SK-N-SH (cell line): ENCODE data around the gene EVX1.

Experiments
- EZH2phosphoT487 ChIP-seq: fragments of 200-600 bp; sonication (generic); IDR thresholded peaks from 2 replicates; pipeline ENCODE4 v1.6.1; 2017; ENCODE audit warnings: low read depth, mixed run types, mild to moderate bottlenecking, antibody characterized with exemption, moderate library complexity, borderline replicate concordance
- JUND ChIP-seq: IDR thresholded peaks from 2 replicates; pipeline ENCODE4 v1.4.0; 2012
- MXI1 ChIP-seq: IDR thresholded peaks from 2 replicates; pipeline ENCODE4 v1.6.1; 2012; ENCODE audit warnings: mild to moderate bottlenecking, low read depth, low read length, improper control_type of control experiment
- PBX3 ChIP-seq: IDR thresholded peaks from 2 replicates; pipeline ENCODE4; 2012
- USF2 ChIP-seq: fragments of 150-350 bp; IDR thresholded peaks from 2 replicates; pipeline ENCODE4 v1.6.1; 2017; ENCODE audit warnings: antibody characterized with exemption, low read length, low read depth, borderline replicate concordance
- TF ChIP-seq, protein P1 (sequence below): fragments of 200-600 bp; sonication (generic); IDR thresholded peaks from 2 replicates; pipeline ENCODE4 v1.6.1; 2017; ENCODE audit warnings: antibody characterized with exemption, mild to moderate bottlenecking, moderate library complexity
- TF ChIP-seq, protein P2 (sequence below): IDR thresholded peaks from 2 replicates; pipeline ENCODE4 v1.4.0; 2012; ENCODE audit warnings: low read depth, borderline replicate concordance

DNA sequence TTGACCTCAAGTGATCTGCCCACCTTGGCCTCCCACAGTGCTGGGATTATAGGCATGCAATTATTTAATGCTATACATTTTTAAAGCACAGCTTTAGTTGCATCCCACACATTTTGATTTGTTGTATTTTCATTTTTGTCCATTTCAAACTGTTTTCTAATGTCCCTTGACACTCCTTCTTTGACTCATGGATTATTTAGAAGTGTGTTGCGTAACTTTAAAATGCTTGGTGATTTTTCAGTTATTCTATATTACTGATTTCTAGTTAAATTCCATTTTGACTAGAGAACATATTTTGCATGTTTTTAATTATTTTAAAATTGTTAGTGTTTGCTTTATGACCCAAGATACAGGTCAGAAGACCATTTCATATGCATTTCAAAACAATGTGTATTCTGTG is 28.8 kb downstream of the EVX1 start:
- no peak for TF ChIP-seq JUND
- TF ChIP-seq, protein P1, sequence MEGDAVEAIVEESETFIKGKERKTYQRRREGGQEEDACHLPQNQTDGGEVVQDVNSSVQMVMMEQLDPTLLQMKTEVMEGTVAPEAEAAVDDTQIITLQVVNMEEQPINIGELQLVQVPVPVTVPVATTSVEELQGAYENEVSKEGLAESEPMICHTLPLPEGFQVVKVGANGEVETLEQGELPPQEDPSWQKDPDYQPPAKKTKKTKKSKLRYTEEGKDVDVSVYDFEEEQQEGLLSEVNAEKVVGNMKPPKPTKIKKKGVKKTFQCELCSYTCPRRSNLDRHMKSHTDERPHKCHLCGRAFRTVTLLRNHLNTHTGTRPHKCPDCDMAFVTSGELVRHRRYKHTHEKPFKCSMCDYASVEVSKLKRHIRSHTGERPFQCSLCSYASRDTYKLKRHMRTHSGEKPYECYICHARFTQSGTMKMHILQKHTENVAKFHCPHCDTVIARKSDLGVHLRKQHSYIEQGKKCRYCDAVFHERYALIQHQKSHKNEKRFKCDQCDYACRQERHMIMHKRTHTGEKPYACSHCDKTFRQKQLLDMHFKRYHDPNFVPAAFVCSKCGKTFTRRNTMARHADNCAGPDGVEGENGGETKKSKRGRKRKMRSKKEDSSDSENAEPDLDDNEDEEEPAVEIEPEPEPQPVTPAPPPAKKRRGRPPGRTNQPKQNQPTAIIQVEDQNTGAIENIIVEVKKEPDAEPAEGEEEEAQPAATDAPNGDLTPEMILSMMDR = no peak
- TF ChIP-seq PBX3 = no peak
- TF ChIP-seq, protein P2, sequence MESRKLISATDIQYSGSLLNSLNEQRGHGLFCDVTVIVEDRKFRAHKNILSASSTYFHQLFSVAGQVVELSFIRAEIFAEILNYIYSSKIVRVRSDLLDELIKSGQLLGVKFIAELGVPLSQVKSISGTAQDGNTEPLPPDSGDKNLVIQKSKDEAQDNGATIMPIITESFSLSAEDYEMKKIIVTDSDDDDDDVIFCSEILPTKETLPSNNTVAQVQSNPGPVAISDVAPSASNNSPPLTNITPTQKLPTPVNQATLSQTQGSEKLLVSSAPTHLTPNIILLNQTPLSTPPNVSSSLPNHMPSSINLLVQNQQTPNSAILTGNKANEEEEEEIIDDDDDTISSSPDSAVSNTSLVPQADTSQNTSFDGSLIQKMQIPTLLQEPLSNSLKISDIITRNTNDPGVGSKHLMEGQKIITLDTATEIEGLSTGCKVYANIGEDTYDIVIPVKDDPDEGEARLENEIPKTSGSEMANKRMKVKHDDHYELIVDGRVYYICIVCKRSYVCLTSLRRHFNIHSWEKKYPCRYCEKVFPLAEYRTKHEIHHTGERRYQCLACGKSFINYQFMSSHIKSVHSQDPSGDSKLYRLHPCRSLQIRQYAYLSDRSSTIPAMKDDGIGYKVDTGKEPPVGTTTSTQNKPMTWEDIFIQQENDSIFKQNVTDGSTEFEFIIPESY = no peak
- TF ChIP-seq EZH2phosphoT487 = no peak
- no peak for TF ChIP-seq USF2
- no peak for TF ChIP-seq MXI1
